ENCODE data around the gene PAX3.

GRCh38 chr2:222160944-222161343 is 137.9 kb downstream of the PAX3 start:
- TF ChIP-seq, protein P1, sequence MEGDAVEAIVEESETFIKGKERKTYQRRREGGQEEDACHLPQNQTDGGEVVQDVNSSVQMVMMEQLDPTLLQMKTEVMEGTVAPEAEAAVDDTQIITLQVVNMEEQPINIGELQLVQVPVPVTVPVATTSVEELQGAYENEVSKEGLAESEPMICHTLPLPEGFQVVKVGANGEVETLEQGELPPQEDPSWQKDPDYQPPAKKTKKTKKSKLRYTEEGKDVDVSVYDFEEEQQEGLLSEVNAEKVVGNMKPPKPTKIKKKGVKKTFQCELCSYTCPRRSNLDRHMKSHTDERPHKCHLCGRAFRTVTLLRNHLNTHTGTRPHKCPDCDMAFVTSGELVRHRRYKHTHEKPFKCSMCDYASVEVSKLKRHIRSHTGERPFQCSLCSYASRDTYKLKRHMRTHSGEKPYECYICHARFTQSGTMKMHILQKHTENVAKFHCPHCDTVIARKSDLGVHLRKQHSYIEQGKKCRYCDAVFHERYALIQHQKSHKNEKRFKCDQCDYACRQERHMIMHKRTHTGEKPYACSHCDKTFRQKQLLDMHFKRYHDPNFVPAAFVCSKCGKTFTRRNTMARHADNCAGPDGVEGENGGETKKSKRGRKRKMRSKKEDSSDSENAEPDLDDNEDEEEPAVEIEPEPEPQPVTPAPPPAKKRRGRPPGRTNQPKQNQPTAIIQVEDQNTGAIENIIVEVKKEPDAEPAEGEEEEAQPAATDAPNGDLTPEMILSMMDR (conservative IDR thresholded peaks at IDR 0.05), result no peak
- no peak for TF ChIP-seq EZH2 (IDR thresholded peaks at IDR 0.05; ENCODE audit: low read depth)
